ENCODE measurements around the gene STMN3. TPM values are rescaled to one million over a fixed set of nuclear protein-coding genes. Genes with fewer than 3 reads are reported as not detected.

Gene STMN3
- total RNA-seq, 1 experiment from 2014 or later = 42.7 TPM

DNA sequence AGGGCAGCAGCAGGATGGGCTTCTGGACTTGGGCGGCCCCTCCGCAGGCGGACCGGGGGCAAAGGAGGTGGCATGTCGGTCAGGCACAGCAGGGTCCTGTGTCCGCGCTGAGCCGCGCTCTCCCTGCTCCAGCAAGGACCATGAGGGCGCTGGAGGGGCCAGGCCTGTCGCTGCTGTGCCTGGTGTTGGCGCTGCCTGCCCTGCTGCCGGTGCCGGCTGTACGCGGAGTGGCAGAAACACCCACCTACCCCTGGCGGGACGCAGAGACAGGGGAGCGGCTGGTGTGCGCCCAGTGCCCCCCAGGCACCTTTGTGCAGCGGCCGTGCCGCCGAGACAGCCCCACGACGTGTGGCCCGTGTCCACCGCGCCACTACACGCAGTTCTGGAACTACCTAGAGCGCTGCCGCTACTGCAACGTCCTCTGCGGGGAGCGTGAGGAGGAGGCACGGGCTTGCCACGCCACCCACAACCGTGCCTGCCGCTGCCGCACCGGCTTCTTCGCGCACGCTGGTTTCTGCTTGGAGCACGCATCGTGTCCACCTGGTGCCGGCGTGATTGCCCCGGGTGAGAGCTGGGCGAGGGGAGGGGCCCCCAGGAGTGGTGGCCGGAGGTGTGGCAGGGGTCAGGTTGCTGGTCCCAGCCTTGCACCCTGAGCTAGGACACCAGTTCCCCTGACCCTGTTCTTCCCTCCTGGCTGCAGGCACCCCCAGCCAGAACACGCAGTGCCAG, 43.6 kb upstream of the STMN3 start, which contains the start of gene TNFRSF6B:
TSS of gene TNFRSF6B (plus strand) at position 25 of the 729 bp plus-strand sequence. CDS start at position 141, 116 bp downstream.
- in situ Hi-C loops (cut with HindIII; ENCODE audit: low pct_unique_long_range_greater_than_20kb, low sequenced_read_pairs) (no loop called here), intact Hi-C loops (cut with micrococcal nuclease; ENCODE audit: unreplicated experiment) (no loop called here)
- ATAC-seq (no peak), DNase-seq (ENCODE audit: low read depth, low spot score) (no peak)
- TF ChIP-seq SIN3A (IDR thresholded peaks at IDR 0.05; ENCODE audit: borderline replicate concordance, insufficient read depth, low read depth, low read length) = no peak
- TF ChIP-seq TCF7L2 (IDR thresholded peaks at IDR 0.05; ENCODE audit: low read depth, low read length) = no peak
- TF ChIP-seq REST (IDR thresholded peaks at IDR 0.05; ENCODE audit: insufficient read depth in 1 of 2, low read depth in 2 of 2, low read length in 1 of 2) = no peak
- no peak for TF ChIP-seq POLR2AphosphoS5 (IDR thresholded peaks at IDR 0.05; ENCODE audit: low read depth, low read length)
- TF ChIP-seq CTCF (IDR thresholded peaks at IDR 0.05) = no peak
- H3K27me3 ChIP-seq (ENCODE audit: control insufficient read depth, insufficient read depth, low read length) = no peaks in the 10 kb centered on the region
- H3K9me3 ChIP-seq (ENCODE audit: control insufficient read depth, insufficient read depth, low read depth, low read length) = no peaks in the 10 kb centered on the region
- no peaks in the 10 kb centered on the region for H3K36me3 ChIP-seq (ENCODE audit: control insufficient read depth, insufficient read depth, low read length)
- POLR2A ChIA-PET = interaction anchor here (0.6 kb wide), 1 partner anchor 49 kb away, joined by 5 read pairs; no protein-coding TSS in a partner anchor
- no peak within 1 kb of the TSS for H3K4me3 ChIP-seq (ENCODE audit: low read depth in 2 of 2, low read length in 2 of 2)
- peaks cover 51% of the 10 kb centered on the region for H3K4me1 ChIP-seq (ENCODE audit: control insufficient read depth, insufficient read depth, low read length)
- CTCF ChIA-PET = no interaction called here
- H3K27ac ChIP-seq (ENCODE audit: low read length) = peak within 1 kb of the TSS; percentile 61
- BruUV-seq (replicated peaks) = no TSS peak

DNA sequence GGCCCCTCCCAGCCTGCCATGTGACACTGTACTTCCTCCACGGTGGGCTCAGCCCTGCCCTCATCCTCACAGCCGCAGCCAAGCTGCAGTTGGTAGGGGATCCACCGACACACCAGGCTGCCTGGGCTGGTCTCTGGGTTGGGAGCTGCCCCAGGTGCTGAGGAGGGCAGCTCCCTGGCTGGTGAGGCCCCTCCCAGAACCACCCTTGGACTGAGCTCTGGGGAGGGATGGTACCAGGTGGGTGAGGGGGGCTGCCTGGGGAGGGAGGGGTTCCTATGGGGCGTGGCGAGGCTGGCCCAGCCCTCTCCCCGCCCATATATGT, 43.0 kb upstream of the STMN3 start:
- intact Hi-C loops (cut with micrococcal nuclease; ENCODE audit: unreplicated experiment) = no loop called here
- ATAC-seq (peak; percentile 1), DNase-seq (ENCODE audit: low read depth, low spot score) (no peak)
- Histone ChIP-seq H3K27me3 (ENCODE audit: control insufficient read depth, insufficient read depth, low read length) (no peaks in the 10 kb centered on the region), H3K4me1 (ENCODE audit: control insufficient read depth, insufficient read depth, low read length) (peaks cover 50% of the 10 kb centered on the region), H3K9me3 (ENCODE audit: control insufficient read depth, insufficient read depth, low read depth, low read length) (no peaks in the 10 kb centered on the region), H3K4me3 (ENCODE audit: low read depth in 2 of 2, low read length in 2 of 2) (no peak overlapping the region), H3K36me3 (ENCODE audit: control insufficient read depth, insufficient read depth, low read length) (no peaks in the 10 kb centered on the region), H3K27ac (ENCODE audit: low read length) (peak overlapping the region; percentile 59; the same call in 1 of the 2 replicates)
- ChIA-PET CTCF (no interaction called here), POLR2A (interaction anchor here (0.6 kb wide), 2 partner anchors 48 to 279 kb away, joined by 5 to 9 read pairs; no protein-coding TSS in a partner anchor)
- no peak for TF ChIP-seq REST (IDR thresholded peaks at IDR 0.05; ENCODE audit: insufficient read depth in 1 of 2, low read depth in 2 of 2, low read length in 1 of 2)
- no peak for TF ChIP-seq SIN3A (IDR thresholded peaks at IDR 0.05; ENCODE audit: borderline replicate concordance, insufficient read depth, low read depth, low read length)
- no peak for TF ChIP-seq TCF7L2 (IDR thresholded peaks at IDR 0.05; ENCODE audit: low read depth, low read length)
- no peak for TF ChIP-seq POLR2AphosphoS5 (IDR thresholded peaks at IDR 0.05; ENCODE audit: low read depth, low read length)
- no peak for TF ChIP-seq CTCF (IDR thresholded peaks at IDR 0.05)
- BruUV-seq (replicated peaks) = no TSS peak
- in situ Hi-C loops (cut with HindIII; ENCODE audit: low pct_unique_long_range_greater_than_20kb, low sequenced_read_pairs) = no loop called here
